Lower lobe of right lung (tissue), 2 donors: Measurements from ENCODE around the gene SLC25A45. TPM values are rescaled to one million over a fixed set of nuclear protein-coding genes. Genes with fewer than 3 reads are reported as not detected.

Source experiments
- ATAC-seq, 2 donors: fragments of 200-7000 bp; cut with Tn5 transposase; one replicate each; pipeline ENCODE4 v1.9.1; 2020 to 2022; ENCODE audit warnings: mild to moderate bottlenecking in 2 of 2, moderate library complexity in 2 of 2
- DNase-seq: peaks from one replicate; pipeline ENCODE4 v3.0.0-alpha.2; 2020
- H3K27ac ChIP-seq: fragments of 200-600 bp; one replicate; pipeline ENCODE4 v1.8.0; 2022
- H3K27me3 ChIP-seq: fragments of 200-600 bp; one replicate; pipeline ENCODE4 v1.8.0; 2022; ENCODE audit warnings: low read depth
- H3K36me3 ChIP-seq: fragments of 200-600 bp; one replicate; pipeline ENCODE4 v1.8.0; 2022; ENCODE audit warnings: mild to moderate bottlenecking
- H3K4me1 ChIP-seq: fragments of 200-600 bp; one replicate; pipeline ENCODE4 v1.8.0; 2022
- H3K4me3 ChIP-seq: fragments of 200-600 bp; one replicate; pipeline ENCODE4 v1.8.0; 2022; ENCODE audit warnings: mild to moderate bottlenecking
- H3K9me3 ChIP-seq: fragments of 200-600 bp; one replicate; pipeline ENCODE4 v1.8.0; 2022
- CTCF ChIP-seq: fragments of 200-600 bp; IDR thresholded peaks from one replicate; pipeline ENCODE4 v1.8.0; 2022; ENCODE audit warnings: antibody characterized with exemption, mild to moderate bottlenecking
- intact Hi-C: fragments of 100-400 bp; cut with DNase I; formaldehyde crosslinking; loops from one replicate; pipeline ENCODE4 v1.11.0; 2022
- total RNA-seq: library from RNA; stranded (reverse); fragmentation: NEBNext Ultra II Directional; extraction: Animal tissue kit (Norgen Biotek cat#: 25700); gene quantifications from one replicate; pipeline ENCODE4 v1.2.1, GENCODE V29; 2021
- donor health status: DM: no; HTN: yes; CAD: no; lungs with severe emphysema.

SLC25A45 gene
- total RNA-seq, 1 donor from 2014 or later: 13.0 TPM

- Histone ChIP-seq H3K4me3 (peak overlapping the region; percentile 91), H3K27ac (peak overlapping the region; percentile 100), H3K9me3 (no peaks in the 10 kb centered on the region), H3K27me3 (no peaks in the 10 kb centered on the region), H3K4me1 (peaks cover 47% of the 10 kb centered on the region), H3K36me3 (peaks cover 40% of the 10 kb centered on the region)
- no peak for TF ChIP-seq CTCF
- ATAC-seq: no peak
- DNase-seq: no peak
- intact Hi-C loops: loop anchor here (5.0 kb wide), 1 partner anchor 76 kb away; no protein-coding TSS in a partner anchor
Measured at GRCh38 chr11:65425971-65426838, 43.8 kb upstream of the SLC25A45 start.

GRCh38 chr11:65425105-65425970 is 42.9 kb upstream of the SLC25A45 start:
- DNase-seq: peak; percentile 48

GRCh38 chr11:65424205-65425104 is 42.0 kb upstream of the SLC25A45 start:
- Histone ChIP-seq H3K9me3 (no peaks in the 10 kb centered on the region), H3K4me1 (peaks cover 43% of the 10 kb centered on the region), H3K36me3 (peaks cover 34% of the 10 kb centered on the region), H3K4me3 (peak overlapping the region; percentile 91), H3K27me3 (no peaks in the 10 kb centered on the region), H3K27ac (peak overlapping the region; percentile 100)
- no peak for TF ChIP-seq CTCF
- peak; percentile 57 for DNase-seq
- intact Hi-C loops: loop anchor here (5.0 kb wide), 1 partner anchor 78 kb away; no protein-coding TSS in a partner anchor
- ATAC-seq: no peak

More at GRCh38 chr11:65425105-65425970, 42.9 kb upstream of the SLC25A45 start:
- Histone ChIP-seq H3K4me1 (peaks cover 45% of the 10 kb centered on the region), H3K36me3 (peaks cover 34% of the 10 kb centered on the region), H3K9me3 (no peaks in the 10 kb centered on the region), H3K27ac (peak overlapping the region; percentile 100), H3K4me3 (peak overlapping the region; percentile 91), H3K27me3 (no peaks in the 10 kb centered on the region)
- no peak for ATAC-seq
- intact Hi-C loops: loop anchor here (5.0 kb wide), 1 partner anchor 77 kb away; no protein-coding TSS in a partner anchor
- peak; percentile 16 for TF ChIP-seq CTCF

- no peak for ATAC-seq
- no peak for TF ChIP-seq CTCF
- DNase-seq: no peak
- no peaks in the 10 kb centered on the region for H3K27me3 ChIP-seq
- no peaks in the 10 kb centered on the region for H3K9me3 ChIP-seq
- peak overlapping the region; percentile 91 for H3K4me3 ChIP-seq
- peaks cover 34% of the 10 kb centered on the region for H3K36me3 ChIP-seq
- intact Hi-C loops: no loop called here
- peak overlapping the region; percentile 100 for H3K27ac ChIP-seq
- H3K4me1 ChIP-seq: peaks cover 43% of the 10 kb centered on the region
Measured at GRCh38 chr11:65423516-65424204, 41.2 kb upstream of the SLC25A45 start.
